Cardiac muscle cell (in vitro differentiated cells and primary cell): ENCODE results near the gene IP6K1. TPM values are rescaled to one million over a fixed set of nuclear protein-coding genes. Genes with fewer than 3 reads are reported as not detected.
A peak's percentile ranks its signal among the peaks of the same experiment; 100 is the strongest.
"Not testable (repeated sequence)": the region's sequence is repeated elsewhere in the genome, so short reads cannot be mapped to it uniquely, and the experiment has no call there.

Source experiments
- DNase-seq, 2 donors: peaks; one replicate each; pipeline versions ENCODE4 v3.0.0 to v3.0.0-alpha.2; 2010 to 2017; ENCODE audit warnings: low read depth in 1 of 2, low spot score in 1 of 2
- H3K27ac ChIP-seq: fragments of 200-600 bp; sonication (generic); 2 replicates; pipeline ENCODE4 v1.5.1; 2016
- H3K27me3 ChIP-seq: fragments of 200-600 bp; sonication (generic); 2 replicates; pipeline ENCODE4 v1.6.0; 2016; ENCODE audit warnings: control low read depth
- H3K36me3 ChIP-seq: fragments of 200-600 bp; sonication (generic); 2 replicates; pipeline ENCODE4 v1.5.1; 2016; ENCODE audit warnings: control low read depth
- H3K4me1 ChIP-seq: fragments of 200-600 bp; sonication (generic); 2 replicates; pipeline ENCODE4 v1.8.1; 2017; ENCODE audit warnings: low read depth, mild to moderate bottlenecking, mixed run types
- H3K4me3 ChIP-seq: fragments of 200-600 bp; sonication (generic); 2 replicates; pipeline ENCODE4 v1.5.1; 2016; ENCODE audit warnings: mild to moderate bottlenecking
- H3K9me3 ChIP-seq: fragments of 200-600 bp; sonication (generic); 2 replicates; pipeline ENCODE4 v1.5.1; 2017; ENCODE audit warnings: low read depth, mild to moderate bottlenecking, control low read depth
- polyA plus RNA-seq: library from polyadenylated mRNA; unstranded; fragments of >200 nt; fragmentation: Nextera tagmentation; extraction: Ambion mirVana; gene quantifications from 2 replicates; pipeline ENCODE4 v1.2.1, GENCODE V29; 2016
- total RNA-seq: library from RNA; depleted of rRNA; stranded (reverse); fragments of >200 nt; gene quantifications from 2 replicates; pipeline ENCODE4 v1.2.3, GENCODE V29; 2016
- TF ChIP-seq, protein P1 (sequence below): IDR thresholded peaks from 2 replicates; pipeline ENCODE4 v1.5.1; 2012; ENCODE audit warnings: low read depth, mild to moderate bottlenecking, low read length

Gene IP6K1
- total and polyA plus RNA-seq, 2 experiments from 2014 or later: 30.1 to 40.3 TPM

DNA sequence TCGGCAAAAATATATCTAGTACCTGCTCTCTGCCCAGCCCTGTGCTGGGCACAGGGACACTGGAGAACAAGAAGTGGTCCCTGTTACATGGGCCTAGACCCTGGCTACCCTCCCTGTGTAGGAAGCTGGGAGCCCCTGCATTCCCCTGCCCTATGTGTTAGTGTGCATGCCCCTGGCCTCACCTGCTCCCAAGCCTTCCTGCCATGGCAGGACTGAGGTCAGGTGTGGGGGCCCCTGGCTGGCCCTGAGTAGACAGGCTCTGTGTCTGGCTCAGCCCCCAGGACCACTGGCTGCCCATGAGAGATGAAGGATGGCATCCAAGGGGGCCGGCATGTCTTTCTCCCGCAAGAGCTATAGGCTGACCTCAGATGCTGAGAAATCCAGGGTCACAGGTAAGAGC lies 95.5 kb downstream of the IP6K1 start:
- not testable (repeated sequence) for DNase-seq, H3K9me3 ChIP-seq, H3K27ac ChIP-seq, H3K27me3 ChIP-seq, H3K36me3 ChIP-seq, H3K4me3 ChIP-seq, H3K4me1 ChIP-seq

DNA sequence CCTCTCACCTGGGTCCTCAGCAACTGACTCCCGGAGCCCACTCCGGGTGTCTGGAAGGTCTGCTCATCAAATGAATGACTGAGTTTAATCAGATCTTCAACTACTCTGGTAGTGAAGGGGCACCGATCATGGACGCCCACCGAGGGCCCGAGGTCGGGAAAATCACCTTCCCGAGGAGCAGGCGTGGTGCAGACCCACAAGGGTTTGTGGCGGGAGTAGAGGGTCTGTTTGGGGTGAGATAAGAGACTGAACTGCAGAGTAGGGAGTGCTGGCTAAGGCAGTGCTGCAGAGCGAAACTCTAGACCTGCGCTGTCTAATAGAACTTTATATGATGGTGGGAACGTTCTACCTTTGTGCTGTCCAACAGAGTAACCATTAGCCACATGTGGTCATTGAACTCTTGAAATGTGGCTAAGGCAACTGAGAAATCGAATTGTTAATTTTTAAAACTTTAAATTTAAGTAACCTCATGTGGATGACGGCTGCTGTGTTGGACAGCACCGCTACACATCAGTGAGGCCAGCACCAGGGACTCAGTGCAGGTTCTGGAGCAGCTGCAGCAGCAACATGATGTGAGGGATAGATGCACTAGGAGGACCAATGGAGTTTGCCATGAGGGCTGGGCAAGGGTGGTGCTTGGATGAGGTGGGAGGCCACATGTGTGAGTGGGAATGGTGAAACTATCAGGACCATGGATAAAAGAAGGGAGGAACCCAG lies 96.3 kb downstream of the IP6K1 start:
- not testable (repeated sequence) for H3K4me1 ChIP-seq, H3K27me3 ChIP-seq, H3K36me3 ChIP-seq, DNase-seq, H3K9me3 ChIP-seq
- H3K27ac ChIP-seq: peak overlapping the region; percentile 83
- peak overlapping the region; percentile 45 for H3K4me3 ChIP-seq

DNA sequence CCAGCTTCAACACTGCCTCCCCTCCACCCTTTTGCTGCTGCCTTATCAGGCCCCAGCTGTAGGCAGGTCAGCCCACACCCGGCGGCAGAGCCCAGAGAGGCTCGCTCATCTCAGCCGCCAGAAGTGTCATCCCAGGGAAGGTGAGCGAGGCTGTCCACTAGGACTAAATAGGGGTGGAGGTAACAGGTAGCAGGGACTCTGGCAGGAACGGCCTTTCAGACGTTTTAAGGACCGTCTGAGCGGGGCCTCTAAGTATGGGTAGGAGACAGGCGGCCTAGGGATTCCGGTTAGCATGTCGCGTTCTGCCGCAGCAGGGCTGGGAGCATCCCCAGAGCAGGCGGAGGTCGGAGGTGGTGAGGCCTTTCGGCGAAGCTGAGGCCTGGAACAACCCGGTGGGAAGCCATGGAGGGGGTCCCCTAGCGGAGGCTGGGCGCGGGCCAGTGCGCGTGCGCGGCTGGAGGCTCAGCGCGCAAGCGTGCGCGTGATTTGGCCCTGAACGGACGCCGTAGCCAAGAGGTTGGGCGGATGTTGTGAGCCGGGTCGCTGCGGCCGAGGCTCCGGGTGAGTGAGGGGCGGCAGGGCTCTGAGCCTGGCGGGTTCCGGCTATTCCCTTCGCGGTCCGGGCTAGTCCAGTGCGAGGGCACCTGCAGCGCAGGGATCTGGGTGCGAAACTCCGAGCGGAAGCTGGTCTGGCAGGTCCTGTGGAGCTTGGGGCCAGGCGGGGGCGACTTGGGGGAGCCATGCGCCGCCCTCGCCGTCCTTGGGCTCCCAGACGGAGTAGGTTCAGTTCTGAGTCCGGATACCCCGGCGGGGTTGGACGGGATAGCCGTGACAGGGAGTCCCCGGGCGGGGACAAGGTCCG lies 97.1 kb downstream of the IP6K1 start, which contains the start of the genes MST1 and RNF123:
TSS of gene MST1 (minus strand) at position 429 of the 862 bp plus-strand sequence. CDS start 783 bp downstream, outside the sequence.
TSS of gene RNF123 (plus strand) at position 512 of the 862 bp plus-strand sequence. CDS start 1,609 bp downstream, outside the sequence.
- H3K27ac ChIP-seq: peak within 1 kb of the TSS; percentile 83
- H3K4me1 ChIP-seq: peaks cover 5% of the 10 kb centered on the region
- DNase-seq: peak; percentile 93 to 95

DNA sequence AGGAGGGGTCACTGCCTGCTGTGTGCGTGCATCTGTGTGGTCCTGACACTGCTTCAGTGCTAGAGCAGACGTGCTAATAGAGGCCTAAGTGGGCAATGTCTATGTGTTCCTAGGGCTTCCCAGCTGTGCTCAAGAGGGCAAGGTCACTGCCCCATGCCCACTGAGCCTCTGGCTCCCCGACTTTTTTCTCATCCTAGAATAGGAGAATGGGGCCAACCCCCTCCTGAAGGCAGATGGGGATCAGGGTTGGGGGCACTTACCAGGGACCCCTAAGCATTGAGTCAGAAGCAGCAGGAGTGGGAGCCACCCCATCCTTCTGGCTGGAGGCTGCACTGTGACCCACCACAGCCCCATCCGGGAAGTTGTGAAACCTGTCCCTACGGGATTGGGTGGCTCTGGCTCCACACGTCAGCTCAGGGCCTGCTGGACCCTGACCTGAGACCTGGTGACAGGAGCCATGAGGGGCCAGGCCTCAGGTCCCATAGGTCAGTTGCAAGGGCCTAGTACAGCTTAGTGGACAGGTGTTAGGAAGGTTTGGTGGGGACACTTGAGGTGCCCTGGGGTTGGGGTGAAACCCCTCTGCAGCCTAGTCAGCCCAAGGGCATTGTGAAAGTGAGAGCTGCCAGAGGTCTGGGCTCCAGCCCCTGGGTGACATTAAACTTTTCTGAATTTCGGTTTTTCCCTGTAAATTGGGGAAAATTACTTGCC lies 97.8 kb downstream of the IP6K1 start:
- H3K4me1 ChIP-seq, H3K36me3 ChIP-seq, DNase-seq, H3K9me3 ChIP-seq, H3K27me3 ChIP-seq: not testable (repeated sequence)
- Histone ChIP-seq H3K4me3 (peak overlapping the region; percentile 45), H3K27ac (peak overlapping the region; percentile 83)

More for the DNA sequence above, 97.1 kb downstream of the IP6K1 start, which contains the start of the genes MST1 and RNF123:
- Histone ChIP-seq H3K27me3 (no peaks in the 10 kb centered on the region), H3K9me3 (no peaks in the 10 kb centered on the region), H3K4me3 (peak within 1 kb of the TSS; percentile 45), H3K36me3 (no peaks in the 10 kb centered on the region)
- TF ChIP-seq, protein P1, sequence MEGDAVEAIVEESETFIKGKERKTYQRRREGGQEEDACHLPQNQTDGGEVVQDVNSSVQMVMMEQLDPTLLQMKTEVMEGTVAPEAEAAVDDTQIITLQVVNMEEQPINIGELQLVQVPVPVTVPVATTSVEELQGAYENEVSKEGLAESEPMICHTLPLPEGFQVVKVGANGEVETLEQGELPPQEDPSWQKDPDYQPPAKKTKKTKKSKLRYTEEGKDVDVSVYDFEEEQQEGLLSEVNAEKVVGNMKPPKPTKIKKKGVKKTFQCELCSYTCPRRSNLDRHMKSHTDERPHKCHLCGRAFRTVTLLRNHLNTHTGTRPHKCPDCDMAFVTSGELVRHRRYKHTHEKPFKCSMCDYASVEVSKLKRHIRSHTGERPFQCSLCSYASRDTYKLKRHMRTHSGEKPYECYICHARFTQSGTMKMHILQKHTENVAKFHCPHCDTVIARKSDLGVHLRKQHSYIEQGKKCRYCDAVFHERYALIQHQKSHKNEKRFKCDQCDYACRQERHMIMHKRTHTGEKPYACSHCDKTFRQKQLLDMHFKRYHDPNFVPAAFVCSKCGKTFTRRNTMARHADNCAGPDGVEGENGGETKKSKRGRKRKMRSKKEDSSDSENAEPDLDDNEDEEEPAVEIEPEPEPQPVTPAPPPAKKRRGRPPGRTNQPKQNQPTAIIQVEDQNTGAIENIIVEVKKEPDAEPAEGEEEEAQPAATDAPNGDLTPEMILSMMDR: peak; percentile 39

DNA sequence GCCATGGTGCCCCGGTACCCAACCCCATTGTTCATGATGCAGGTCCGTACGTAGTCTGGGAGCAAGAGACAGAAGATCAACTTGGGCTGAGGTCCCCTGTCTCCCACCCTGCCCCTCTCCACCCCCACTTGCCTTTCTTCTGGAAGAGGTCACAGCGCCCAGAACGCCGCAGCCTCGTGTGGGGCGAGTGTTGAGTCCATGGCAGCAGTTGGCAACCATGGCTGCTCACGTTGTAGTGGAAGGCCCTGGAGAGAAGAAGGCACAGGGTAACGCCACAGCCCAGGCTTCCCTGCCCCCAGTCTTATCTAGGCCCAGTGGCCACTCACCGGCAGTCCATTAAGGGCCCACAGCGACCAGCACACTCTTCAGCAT lies 98.9 kb downstream of the IP6K1 start:
- not testable (repeated sequence) for H3K27ac ChIP-seq, H3K4me1 ChIP-seq, DNase-seq, H3K27me3 ChIP-seq, H3K9me3 ChIP-seq
- Histone ChIP-seq H3K4me3 (peak overlapping the region; percentile 41), H3K36me3 (peaks cover 13% of the 10 kb centered on the region)

DNA sequence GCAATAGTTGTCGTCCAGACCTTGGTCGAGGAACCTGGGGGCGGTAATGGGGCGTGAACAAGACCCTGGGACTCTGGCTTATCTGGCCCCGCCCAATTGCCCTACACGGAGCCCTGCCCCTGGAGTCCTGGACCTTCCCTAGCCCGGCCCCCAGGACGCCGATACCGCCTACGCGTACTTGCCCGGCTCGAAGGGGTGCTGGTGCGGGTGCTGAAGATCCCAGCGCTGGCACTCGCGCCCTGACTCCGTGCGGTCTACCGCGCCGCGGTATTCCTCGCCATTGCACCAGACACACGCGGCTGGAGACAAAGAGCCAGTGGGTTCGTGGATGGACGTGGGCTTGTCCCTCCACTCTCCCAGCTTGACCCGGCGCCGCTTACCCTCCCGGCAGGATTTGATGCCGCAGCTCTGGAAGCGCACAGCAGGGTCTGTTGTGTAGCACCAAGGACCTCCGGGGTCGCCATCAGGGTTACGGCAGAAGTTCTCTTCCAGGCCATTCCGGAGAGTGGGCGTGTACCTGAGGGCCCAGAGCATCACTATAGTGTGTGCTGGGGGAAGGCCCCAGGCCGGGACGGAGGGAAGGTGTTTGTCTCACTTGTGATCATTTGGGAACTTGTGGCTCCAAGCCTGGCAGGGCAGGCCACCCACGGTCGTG lies 99.4 kb downstream of the IP6K1 start:
- not testable (repeated sequence) for H3K4me1 ChIP-seq, H3K27ac ChIP-seq

DNA sequence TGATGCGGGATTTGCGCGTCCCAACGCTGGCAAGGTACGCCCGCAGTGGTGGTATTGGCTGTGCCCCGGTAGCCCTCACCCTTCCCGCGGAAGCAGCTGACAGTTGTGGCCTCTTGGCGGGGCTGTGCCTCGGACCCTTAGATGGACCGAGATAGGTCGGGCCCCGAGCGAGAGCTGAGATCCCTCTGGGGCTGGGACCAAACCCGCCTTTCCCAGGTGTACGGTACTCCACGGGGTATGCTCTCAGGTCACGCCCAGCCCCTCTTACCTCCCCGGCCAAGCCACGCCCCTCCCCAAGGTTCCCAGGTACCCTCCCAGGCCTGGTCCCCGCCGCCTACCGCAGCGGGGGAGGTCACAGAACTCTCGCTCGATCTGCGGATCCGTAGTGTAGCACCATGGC lies 100.0 kb downstream of the IP6K1 start:
- H3K4me1 ChIP-seq, H3K27ac ChIP-seq, H3K27me3 ChIP-seq, H3K9me3 ChIP-seq: not testable (repeated sequence)
- Histone ChIP-seq H3K36me3 (peaks cover 21% of the 10 kb centered on the region), H3K4me3 (peak overlapping the region; percentile 41)
- peak in 1 of 2 donors; percentile 10 for DNase-seq

More for the DNA sequence above, 99.4 kb downstream of the IP6K1 start:
- peak; percentile 74 to 91 for DNase-seq
- Histone ChIP-seq H3K4me3 (peak overlapping the region; percentile 41), H3K36me3 (peaks cover 18% of the 10 kb centered on the region)
- not testable (repeated sequence) for H3K27me3 ChIP-seq, H3K9me3 ChIP-seq

DNA sequence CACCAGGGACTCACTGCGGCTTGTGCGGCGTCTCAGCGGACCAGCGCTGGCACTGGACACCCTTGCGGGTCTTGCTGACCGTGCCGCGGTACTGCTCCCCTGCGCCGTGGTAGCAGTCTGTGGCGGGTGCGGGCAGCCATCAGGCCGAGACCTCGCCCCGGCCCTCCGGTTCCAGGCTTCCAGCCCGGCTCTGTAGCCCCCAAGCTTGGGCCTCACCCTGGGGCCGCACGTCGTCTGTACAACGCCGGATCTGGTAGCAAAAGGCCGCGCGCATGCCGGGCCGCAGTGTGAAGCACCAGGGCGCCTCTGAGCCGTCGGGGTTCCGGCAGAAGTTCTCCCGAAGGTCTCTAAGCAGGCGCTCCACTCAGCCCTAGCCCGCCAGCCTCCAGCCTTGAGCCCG lies 100.5 kb downstream of the IP6K1 start:
- not testable (repeated sequence) for H3K27ac ChIP-seq, H3K4me3 ChIP-seq, H3K9me3 ChIP-seq, DNase-seq, H3K4me1 ChIP-seq, H3K27me3 ChIP-seq
- peaks cover 24% of the 10 kb centered on the region for H3K36me3 ChIP-seq

DNA sequence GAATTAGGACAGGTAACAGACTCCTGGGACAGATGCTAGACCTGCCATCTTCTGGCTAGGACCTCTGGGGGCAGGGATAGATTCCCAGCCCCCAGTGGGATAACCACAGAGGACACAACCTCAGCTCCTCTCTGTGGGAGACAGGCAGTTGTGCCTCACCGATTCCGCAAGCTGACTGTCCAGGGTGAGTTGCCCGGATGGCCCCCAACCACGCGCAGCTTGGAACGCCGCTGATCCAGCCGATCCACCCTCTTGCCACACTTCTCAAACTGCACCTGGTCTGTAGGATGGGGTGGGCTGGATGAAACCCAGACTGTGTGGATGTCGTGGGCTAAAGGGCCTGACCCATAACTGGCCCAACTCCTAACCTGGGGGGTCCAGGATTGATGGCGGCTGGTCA lies 101.2 kb downstream of the IP6K1 start:
- not testable (repeated sequence) for H3K27me3 ChIP-seq, H3K9me3 ChIP-seq, H3K27ac ChIP-seq, H3K4me3 ChIP-seq, DNase-seq, H3K4me1 ChIP-seq
- peaks cover 28% of the 10 kb centered on the region for H3K36me3 ChIP-seq

DNA sequence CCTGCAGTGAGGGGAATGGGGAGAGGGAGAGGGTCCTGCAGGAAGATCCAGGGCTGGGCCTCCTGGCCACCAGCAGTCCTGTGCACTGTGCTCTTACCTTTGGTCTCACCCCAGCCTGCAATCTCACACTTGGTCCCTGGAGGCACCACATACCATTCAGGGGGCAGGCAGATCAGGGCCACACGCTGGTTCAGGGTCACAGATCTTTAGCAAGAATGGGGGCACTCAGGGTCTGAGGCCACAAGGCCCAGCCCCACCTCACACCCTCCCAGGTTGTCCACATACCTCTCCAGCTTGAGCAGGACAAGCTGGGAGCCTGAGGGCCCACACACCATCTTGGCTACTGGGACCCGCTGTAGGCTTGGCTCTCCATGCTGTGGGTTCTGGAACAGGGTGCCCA lies 101.9 kb downstream of the IP6K1 start:
- not testable (repeated sequence) for H3K4me1 ChIP-seq, DNase-seq, H3K4me3 ChIP-seq, H3K27me3 ChIP-seq, H3K27ac ChIP-seq, H3K9me3 ChIP-seq
- H3K36me3 ChIP-seq: peaks cover 32% of the 10 kb centered on the region
